CD4-positive, alpha-beta T cell treated with Interleukin-1 beta for 1 hour (primary cell): ENCODE data around the gene SH3GL3.

Experiments used
- DNase-seq, 2 donors: peaks; one replicate each; pipeline ENCODE4 v3.0.0-alpha.2; 2020 to 2022

The SH3GL3 gene

GRCh38 chr15:83626171-83626802 is 179.1 kb downstream of the SH3GL3 start:
- no peak for DNase-seq

DNA sequence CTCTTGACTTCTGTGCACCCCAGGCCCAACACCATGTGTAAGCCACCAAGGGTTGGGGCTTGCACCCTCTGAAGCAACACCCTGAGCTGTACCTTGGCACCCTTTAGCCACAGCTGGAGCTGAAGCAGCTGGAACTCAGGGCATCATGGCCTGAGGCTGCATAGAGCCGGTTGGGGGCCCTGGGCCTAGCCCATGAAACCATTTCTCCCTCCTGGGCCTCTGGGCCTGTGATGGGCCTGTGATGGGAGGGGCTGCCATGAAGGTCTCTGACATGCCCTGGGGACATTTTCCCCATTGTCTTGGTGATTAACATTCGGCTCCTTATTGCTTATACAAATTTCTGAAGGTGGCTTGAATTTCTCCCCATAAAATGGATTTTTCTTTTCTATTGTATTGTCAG is 184.4 kb downstream of the SH3GL3 start:
- no peak for DNase-seq

DNA sequence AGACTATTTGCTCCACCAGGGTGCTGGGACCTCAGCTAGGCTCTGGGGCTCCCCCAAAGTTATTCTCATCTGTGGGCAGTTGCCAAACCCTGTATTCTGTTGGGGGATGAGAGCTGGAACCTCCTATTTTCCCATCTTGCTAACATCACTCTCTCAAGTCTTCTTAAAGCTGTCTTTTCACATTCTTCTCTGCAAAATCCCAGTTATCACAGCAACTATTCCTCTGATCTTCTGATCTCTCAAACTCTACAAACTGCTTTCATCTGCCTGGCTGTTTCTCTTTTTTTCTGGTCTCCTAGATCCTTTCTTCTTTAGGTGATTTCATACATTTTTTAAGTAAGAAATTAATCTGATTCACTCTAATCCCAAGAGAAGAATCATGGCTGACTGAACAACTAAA is 196.1 kb downstream of the SH3GL3 start:
- no peak for DNase-seq

DNA sequence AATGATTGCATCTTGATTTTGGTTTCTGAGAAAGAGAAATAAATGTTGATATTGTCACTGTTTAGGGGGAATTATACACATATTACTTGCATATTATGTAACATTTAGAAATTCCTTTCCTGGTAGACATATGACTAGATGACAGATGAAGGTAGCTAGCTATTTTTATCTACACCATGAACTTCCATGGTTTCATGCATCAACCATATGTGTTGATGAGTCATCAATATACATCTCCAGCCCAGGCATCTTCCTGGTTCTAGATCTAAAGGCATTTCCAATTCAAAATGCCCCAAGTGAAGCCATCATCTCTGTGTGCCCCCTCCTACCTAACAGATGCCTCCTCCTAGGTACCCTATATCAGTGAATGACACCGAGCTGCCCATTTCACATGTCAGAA is 197.3 kb downstream of the SH3GL3 start:
- no peak for DNase-seq

DNA sequence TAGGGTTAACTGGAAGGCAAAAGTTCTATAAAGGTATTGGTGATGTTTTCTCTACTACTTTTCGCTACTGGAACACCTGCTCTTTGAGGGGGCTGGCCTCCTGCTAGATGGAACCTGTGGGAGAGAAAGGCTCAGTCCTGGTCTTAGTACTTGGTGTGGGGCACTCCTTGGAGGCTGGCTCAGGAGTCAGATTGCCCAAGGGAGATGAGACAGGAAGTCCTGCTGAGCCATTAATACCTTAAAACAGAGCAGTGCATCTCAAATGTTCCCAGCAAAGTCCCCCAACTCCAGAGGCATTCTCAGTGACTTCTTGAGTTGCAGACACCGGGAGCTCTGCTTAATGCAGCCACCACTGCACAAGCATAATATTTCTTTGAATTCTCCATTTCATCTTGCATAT is 203.7 kb downstream of the SH3GL3 start:
- no peak for DNase-seq

GRCh38 chr15:83651541-83651940 is 204.4 kb downstream of the SH3GL3 start:
- no peak for DNase-seq

GRCh38 chr15:83652626-83653204 is 205.6 kb downstream of the SH3GL3 start:
- DNase-seq = no peak

DNA sequence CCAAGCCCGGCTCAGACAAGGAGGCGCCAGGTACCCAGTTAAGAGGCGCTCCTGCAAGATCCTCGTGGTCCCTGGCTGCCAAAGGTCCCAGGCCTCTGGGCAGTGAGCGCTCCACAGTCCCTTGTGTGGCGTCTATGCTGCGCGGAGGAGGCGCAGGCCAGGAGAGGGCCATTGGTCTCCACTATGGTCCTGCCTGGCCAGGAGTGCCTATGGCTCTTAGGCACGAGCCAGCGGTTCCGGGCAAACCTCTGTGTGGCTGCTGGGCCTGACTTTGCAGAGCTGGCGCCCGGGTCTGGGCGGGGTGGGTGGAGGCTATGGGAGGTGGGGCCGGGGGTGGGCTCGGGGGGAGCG is 206.1 kb downstream of the SH3GL3 start:
- no peak for DNase-seq

- no peak for DNase-seq
Observed at GRCh38 chr15:83653639-83654378, 206.7 kb downstream of the SH3GL3 start, which contains the start of gene ADAMTSL3. Gene ADAMTSL3 (plus strand): TSS chr15:83654123. CDS start chr15:83655762, 1,639 bp downstream.

DNA sequence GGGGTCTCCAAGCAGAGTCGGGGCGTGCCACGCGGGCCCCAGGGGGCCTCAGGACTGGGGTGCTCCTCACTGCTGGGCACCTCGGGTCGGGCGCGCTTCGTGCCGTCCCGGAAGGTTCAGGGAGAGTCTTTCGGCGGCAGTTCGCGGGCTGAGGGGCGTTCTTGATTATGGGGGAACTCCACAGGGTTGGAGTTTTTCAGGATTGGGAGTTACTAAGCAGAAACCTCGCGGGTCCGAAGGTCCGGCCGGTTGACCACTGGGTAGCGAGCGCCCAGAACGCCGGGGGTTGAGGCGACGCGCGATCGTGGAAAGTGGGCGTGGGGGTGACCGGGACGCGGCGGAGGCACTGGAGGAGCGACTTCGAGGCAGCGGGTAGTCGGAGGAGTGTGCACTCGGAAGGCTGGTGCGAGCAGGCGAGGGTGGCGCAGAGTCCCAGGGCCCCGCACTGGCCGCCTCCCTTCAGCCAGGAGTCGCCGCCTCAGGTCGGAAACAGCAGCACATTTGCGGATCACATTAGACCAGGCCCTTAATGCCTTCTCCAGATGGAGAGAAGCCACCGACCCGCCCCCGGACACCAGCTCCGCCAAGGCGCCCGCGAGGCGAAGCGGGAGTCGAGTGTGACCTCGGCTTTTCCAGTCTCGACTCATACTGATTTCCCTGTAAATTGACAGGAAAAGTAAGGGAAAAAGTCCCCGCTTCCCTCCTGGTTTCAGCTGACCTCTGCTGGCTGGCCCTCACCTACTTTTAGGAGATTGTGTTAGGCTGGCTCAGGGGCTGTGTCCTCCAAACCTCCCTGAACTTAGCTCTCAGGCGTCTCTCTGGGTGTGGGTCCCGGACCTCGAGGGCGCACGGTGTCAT is 207.5 kb downstream of the SH3GL3 start:
- no peak for DNase-seq

DNA sequence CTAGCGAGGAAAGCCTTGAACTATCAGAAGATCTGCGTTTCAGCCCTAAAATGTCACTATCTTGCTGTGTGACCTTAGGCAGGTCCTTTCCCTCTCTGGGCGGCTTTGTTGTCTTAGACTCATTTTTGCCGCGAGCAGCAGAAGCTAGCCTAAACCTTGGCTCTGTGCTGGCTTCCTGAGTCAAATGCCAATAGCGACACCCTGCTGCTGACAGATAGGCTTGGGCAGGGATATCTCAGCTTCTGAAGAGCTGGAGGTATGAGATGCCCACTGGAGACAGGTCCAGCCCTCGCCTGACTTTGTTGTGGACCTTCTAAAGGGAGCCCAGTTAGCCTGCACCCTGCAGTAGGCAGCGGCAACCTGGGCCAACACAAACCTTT is 208.1 kb downstream of the SH3GL3 start:
- no peak for DNase-seq

- no peak for DNase-seq
Observed at GRCh38 chr15:83656192-83656591, 209.1 kb downstream of the SH3GL3 start.

- DNase-seq = no peak
Observed at GRCh38 chr15:83656943-83657528, 209.9 kb downstream of the SH3GL3 start.

DNA sequence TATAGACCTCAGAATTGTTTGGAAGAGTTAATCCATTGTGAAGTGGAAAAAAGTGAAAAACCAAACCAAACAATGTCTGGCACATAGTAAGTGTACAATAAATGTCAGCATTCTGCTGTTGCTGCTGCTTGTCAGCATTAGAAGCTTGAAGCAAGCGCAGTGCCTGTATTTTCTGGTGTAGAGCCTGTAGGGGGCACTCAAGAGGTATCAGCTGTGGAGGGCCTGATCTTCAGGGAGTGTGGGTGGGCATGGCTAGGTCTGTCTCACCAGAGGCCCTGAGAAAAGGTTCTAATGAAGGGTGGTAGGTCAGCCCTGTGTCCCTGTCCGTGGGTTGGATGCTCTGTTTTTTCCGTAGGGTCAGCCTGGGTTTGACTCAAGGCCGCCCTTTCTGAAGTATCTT is 210.4 kb downstream of the SH3GL3 start:
- no peak for DNase-seq

GRCh38 chr15:83658430-83659416 is 211.6 kb downstream of the SH3GL3 start:
- no peak for DNase-seq

GRCh38 chr15:83659417-83659812 is 212.3 kb downstream of the SH3GL3 start:
- no peak for DNase-seq

DNA sequence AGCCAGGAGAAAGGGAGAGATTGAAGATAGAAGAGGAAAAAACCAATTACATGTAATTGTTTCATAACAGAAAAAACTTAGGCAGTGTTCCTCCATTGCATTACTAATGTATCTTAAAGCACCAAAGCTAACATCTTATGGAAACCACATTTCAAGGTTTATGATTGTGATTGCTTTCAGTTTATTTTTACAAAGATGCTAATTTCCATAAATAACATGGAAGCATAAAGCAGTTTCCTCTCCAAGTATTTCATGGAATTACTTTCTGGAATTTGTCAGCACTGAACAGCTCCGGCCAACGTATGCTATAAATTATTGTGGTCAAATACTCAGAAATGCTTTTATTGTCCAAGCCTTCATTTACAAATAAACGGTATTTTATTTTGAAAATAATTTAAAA is 218.3 kb downstream of the SH3GL3 start:
- DNase-seq = no peak
